Epidermal melanocyte (primary cell): Measurements from ENCODE around the gene CEP162.
"Not testable (repeated sequence)": the region's sequence is repeated elsewhere in the genome, so short reads cannot be mapped to it uniquely, and the experiment has no call there.

Source experiments
- DNase-seq: peaks from one replicate; pipeline ENCODE4 v3.0.0; 2011; ENCODE audit warnings: low spot score; ENCODE audit not compliant: insufficient read length

Gene CEP162, protein sequence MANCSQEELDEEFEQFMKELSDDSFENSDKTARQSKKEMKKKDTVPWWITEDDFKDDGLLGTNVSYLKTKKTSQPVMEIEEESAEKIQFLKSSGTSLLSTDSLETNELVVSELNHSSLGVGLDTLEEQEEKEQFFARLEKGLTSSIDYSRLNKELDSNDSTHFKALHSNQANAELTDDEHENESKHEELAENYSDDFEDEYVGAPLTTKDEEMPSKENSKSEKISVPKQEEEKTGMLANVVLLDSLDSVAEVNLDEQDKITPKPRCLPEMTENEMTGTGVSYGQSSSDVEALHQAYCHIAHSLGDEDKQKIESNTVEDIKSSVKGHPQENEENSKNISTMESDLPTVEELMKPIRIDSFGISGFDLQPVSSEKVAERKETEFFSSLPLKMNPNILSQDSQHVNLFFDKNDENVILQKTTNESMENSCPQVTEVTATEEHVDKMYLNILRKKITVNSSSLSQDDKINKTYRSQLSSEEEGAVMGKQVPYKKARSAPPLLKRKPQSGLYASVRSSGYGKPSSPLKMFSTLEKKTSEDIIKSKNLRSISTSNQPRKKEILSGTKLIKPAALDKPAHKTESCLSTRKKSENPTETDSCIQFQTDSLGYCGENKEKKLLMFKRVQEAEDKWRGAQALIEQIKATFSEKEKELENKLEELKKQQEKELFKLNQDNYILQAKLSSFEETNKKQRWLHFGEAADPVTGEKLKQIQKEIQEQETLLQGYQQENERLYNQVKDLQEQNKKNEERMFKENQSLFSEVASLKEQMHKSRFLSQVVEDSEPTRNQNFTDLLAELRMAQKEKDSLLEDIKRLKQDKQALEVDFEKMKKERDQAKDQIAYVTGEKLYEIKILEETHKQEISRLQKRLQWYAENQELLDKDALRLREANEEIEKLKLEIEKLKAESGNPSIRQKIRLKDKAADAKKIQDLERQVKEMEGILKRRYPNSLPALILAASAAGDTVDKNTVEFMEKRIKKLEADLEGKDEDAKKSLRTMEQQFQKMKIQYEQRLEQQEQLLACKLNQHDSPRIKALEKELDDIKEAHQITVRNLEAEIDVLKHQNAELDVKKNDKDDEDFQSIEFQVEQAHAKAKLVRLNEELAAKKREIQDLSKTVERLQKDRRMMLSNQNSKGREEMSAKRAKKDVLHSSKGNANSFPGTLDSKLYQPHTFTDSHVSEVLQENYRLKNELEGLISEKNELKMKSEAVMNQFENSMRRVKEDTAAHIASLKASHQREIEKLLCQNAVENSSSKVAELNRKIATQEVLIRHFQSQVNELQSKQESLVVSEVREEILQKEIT (N-terminal part only)

DNA sequence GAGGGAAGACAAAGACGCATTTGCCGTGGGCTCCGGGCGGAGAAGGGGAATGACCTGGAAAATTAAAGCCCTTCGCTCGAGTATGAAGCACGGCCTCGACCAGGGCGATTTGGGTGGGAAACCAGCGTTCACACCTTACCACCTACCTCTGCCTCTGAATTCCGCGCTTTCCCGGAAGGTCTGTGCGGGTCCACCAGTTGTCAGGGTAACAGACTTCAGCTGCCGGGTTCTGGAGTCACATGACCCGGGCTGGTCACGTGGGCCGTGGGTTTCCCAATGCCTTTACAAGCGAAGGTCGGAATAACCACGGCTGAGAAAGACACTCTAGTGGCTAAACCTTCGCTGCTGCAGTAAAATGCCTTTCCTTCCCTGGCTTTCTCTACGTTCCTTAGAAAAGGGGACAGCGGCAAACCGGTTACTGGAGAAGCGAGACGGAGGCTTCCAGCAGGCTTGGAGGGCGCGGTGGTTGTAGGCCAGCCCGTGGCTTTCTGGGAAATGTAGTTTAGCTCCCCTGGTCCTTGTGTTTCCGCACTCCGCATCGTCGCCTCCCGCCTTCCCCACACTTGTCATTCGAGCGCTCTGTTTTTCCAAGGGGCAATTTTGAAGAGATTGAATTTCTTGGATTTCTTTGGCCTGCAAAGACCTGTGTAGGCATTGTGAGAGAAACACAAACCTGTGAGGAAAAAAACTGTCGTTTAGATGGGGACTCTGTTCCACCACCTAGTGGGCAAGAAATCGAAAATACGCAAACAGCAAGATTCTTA, at the start of gene CEP162:
CEP162 (minus strand) TSS at position 210 of the 764 bp plus-strand sequence. CDS start 1,250 bp downstream, outside the sequence.
- DNase-seq: no peak

DNA sequence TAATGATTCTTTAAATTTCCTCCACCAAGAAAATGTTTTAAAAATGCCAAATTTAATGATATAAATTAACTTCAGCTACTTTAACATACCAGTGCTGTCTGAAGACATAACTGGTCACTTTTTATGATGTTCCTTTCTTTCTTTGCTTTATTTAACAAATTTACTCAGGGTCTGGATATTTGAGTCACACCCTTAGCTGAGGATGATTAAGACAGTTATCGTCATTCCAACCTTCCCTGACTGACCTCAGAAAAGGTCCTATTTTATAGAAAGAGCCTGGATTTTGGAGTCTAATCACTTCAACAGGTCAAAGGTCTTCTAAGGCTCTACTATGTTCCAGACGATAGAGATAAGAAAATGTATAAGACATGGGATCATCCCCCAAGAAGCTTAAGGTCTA, 47.4 kb upstream of the CEP162 start:
- no peak for DNase-seq

DNA sequence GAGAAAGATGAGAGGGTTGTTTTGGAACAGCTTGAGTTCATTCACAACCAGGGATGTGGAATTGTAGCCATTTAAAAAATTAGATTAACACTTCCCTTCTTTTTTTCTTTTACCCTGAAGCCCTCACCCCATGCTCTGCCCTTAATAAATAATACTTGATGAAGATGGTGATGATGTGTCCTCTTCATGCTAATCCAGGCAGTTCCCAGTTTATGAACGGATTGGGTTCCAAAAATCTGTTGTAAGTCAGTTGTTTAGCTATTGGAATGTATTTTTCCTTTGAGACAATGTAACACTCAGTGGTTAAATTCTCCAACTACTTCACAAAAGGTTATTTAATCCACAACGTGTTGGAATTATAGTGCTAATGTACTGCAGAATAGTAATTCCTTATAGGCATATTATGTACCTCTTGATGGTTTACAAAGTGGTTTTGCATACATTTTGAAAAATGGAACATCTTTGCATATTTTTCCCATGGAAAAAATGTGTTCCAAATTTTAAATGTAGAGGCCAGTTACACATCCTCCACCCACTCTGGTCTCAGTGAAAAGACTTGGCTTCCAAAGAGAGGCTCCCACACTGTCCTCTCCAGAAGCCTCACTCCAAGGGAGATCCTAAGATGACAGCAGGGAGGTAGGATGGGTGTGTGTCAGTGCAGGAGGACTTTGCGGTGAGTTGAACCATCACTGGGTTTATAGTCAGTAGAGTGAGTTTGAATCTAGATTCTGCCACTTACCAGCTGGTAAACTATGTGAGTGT, 45.8 kb upstream of the CEP162 start:
- no peak for DNase-seq

DNA sequence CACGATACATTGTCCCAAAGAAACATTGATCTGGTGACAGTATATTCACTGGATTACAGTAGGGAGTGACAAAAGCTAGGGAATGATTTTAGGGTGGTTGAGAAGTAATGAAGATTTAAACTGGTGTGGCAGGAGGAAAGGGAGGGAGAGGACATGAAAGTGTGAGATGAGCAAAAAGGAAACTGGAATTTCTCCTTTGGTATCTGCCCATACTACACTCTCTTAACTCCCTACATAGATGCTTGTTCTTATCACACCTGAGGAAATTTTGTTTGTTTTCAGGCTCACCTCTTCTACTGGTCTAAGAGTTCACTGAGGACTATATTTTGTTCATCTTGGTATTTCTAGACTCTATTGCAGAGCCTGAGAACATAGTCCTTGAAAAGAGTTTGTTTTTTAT, 44.9 kb upstream of the CEP162 start:
- no peak for DNase-seq

DNA sequence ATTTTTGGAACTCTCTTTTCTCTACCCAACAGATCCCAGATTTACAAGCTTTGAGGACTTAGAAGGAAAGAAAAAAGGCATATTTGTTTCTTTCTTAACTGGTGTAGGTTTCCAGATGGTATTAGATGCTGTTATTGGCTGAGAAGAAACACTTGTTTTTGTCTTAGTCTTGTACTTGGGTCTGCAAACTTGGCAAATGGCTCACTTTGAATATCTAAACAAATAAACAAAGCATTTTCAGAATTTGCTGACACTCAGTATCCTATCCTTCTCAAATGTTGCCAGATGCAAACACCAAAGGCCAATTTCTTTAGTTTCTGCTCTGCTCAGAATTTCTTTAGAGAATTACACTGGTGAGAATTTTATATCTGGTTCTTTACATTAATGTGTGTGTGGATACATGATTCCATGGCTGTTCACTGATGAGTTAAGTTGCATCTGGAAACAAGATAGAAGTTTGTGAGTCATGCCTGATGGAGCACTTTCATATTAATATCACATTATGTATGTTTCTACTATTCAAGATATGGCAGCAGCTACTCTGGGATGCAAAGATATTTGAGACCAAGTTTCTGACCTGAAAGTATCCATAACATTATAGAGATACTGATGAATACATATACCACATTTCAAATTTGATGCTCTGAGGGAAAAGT, 43.7 kb upstream of the CEP162 start:
- no peak for DNase-seq

DNA sequence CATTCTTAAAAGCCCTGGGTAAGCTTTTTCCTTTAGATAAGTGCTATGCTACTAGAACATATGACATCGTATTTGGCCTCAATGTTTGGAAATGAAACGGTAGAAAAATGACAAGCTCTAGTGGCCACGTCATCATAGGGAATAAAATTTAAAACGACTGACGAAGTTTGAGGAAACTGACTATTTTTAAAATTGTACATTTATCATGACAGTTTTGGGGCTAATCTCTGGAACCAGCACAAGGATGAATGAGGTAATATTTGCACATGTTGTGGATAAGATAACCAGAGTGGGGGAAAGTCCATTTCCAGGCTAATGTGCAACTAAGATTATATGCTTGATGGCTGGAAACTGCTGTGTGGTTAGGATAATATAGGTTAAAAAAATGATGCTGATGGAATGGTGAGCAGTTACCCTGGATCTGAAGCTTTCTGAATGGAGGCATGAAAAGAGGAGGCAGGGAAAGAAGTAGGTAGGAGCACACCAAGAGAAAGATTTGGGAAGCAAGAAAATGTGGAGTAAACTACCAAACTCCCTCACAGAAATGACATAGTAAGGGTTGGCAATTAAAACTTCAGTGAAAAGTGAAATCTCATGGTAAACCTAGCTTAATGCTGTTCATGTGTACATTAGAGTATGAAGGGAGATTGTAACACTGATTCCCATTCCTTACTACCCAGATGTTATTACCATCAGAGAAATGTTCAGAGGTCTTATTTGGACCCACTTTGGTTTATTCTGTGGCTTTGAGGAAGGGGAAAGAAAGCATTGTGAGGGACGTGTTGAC, 42.7 kb upstream of the CEP162 start:
- no peak for DNase-seq

DNA sequence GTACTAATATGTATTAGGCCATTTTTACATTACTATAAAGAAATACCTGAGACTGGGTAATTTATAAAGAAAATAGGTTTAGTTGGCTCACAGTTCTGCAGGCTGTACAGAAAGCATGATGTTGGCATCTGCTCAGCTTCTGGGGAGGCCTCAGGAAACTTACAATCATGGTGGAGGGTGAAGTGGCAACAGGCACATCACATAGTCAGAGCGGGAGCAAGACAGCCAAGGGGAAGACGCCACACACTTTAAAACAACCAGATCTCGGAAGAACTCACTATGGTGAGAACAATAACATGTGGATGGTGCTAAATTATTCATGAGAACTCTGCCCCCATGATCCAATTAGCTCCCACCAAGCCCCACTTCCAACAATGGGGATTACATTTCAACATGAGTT, 41.3 kb upstream of the CEP162 start:
- no peak for DNase-seq

DNA sequence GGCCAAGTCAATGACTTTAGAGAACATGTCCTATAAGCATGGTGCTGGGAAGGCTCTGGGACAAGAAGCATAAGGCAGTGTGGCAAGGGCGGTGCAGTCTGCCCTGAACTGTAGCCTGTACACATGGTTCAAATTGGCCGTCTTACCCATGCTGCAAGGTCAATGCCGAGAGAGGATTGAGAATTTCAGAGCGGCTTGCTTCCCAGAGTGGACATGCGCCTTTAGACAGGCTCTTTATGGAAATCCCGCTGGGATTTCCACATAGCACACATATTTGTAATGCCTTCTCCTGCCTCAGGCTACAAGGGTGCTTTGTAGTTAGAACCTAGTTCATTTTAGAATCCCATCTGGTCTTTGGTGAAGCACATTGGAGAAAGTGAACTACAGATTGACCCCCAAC, 36.1 kb upstream of the CEP162 start:
- DNase-seq: no peak

DNA sequence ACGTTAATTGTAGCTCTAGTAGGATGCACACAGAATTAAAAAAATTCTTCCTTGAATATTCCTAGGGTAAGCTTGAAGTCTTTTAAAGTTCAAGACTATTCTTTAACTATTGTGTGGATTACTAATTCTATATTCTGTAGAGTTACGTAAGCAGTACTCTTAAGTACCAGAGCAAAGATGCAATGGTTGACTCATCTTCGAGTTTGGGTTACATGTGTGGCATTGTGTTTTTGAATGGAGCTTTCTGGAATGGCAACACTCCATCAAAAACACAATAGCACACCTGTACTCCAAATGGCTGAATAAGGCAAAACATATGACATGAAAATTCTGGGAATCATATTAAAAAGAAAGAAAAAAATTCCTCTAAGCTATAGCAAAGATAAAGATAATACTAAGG, 33.5 kb upstream of the CEP162 start:
- DNase-seq: no peak

DNA sequence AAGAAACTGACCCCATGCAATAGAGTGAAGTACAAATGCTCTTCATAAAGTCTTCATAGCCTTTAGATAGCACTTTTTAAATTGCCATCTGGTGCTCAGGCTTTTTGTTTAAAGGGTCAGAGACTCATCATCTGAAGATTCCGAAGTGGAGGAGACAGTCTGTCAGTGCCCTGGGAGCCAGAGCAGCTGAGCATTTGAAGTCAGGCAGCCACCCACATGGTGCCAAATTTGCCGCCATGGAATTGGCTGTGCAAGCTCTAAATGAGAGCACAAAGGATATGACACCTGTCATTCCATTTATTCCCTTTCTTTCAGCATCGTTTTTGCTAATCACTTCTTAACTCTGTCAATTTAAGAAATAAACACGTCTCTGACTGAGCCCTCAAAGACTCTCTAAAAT, 32.8 kb upstream of the CEP162 start:
- no peak for DNase-seq

DNA sequence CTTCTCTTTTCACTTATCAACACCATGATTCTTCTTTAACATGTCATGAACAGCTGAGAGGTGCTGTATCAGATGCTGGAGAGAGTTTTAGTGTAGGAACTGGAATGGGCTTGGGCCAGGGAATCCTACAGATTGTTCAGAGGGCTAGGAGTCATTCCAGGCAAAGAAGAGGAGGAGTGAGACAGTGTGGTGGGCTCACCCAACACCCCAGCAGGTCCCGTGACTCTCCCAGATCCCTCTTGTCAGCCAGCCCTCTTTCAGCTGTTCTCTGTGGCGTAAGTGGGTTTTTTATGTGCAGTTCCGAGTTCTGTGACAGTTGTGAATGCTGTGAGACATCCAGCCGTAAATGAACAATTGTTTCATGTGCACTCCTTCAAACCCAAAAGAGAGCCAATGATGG, 31.4 kb upstream of the CEP162 start:
- DNase-seq: no peak

DNA sequence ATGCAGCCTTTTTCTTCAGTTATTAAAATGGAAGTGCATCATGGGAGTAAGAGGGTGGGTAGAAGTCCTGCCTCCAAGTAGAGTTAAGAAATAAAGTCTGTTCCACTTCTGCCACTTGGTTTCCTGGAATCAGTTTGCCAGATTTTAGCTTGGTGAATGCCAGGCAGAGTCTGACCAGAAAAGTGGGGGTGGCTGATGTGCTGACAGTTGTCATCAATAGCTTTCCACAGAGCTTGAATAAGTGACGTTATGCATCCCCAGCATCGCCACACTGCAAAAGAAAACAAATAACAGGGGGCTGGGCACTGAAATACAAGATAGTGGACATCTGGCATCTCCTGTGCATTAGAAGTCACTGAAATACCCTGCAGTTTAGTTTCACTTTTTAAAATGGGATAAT, 30.8 kb upstream of the CEP162 start:
- no peak for DNase-seq

DNA sequence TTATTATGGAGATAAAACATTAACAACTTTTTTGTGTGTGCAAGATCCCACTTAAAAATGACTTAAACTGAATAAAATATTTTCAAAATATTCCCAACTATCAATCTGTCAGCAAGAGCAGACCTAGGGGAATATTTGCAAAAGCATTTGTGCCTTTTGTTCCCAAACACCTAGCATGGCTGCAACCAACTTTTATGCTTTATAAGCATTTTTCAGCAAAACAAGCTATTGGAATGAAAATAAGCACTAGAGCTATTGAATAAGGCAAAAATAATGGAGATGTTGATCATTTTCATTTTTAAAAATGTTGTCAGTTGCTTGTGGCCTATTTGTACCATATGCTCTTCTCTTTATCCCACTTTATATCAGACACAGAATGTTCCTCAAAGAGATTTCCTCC, 28.2 kb upstream of the CEP162 start:
- no peak for DNase-seq

DNA sequence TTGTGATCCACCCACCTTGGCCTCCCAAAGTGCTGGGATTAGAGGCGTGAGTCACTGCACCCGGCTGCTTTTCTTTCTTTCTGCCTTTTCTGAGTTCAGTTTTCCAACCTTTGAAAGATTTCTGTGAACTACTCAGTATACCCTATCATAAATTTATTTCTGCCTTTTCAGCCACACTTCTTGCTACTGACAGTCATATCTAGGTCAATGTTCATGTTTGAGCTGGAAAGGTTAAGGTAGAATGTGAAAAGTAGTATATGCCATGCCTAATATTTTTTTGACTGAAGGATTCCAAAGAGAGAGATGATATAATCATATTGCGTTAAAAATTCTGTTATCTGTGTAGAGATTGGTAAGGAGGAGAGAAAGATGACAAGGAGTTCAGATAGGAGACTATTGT, 25.9 kb upstream of the CEP162 start:
- DNase-seq: no peak

DNA sequence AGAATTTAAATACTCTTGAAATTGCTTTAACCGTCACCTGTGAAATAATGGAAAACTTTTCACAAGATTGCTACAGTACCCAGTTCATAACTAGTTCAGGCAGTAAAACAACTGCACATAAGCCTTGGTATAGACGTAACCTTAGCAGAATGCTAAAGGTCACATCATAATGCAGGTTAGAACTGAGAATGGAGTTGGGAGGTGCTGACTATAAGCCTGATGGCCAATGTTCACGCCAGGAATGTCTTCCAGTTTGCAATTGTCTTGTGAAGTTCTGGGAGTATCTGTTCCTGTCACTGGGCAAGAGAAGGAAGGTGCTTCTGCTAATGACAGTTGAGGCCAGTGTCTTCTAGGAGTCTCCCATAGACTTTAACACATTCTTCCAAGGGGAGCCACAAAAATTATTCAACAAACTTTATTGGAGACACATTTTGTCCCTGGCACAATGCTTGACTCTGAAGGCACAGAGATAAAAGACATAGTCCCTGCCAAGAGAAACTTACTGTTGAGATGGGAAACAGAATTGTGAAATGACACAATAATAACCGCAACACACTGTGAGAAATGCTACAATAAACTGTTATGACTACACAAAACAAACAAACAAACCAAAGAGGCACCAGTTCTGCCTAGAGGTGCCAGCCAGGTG, 24.6 kb upstream of the CEP162 start:
- DNase-seq: no peak

DNA sequence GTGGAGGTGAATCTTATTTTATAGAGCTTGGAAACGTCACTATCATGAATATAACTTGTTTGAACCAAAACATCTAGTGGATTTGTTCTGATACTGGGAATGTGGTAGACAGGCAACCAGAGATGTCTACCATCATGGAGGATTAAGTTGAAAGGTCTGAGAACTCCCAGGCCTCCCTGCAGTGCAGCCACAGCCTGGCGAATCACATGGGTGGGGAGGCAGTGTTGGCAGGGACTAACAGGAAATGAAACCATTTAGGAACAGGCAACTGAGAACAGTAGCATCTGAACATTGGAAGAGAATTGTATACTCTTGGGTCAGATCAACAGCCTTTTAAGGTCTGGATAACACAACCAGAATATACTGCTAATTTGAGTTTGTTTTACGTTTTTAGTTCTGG, 22.3 kb upstream of the CEP162 start:
- DNase-seq: no peak

DNA sequence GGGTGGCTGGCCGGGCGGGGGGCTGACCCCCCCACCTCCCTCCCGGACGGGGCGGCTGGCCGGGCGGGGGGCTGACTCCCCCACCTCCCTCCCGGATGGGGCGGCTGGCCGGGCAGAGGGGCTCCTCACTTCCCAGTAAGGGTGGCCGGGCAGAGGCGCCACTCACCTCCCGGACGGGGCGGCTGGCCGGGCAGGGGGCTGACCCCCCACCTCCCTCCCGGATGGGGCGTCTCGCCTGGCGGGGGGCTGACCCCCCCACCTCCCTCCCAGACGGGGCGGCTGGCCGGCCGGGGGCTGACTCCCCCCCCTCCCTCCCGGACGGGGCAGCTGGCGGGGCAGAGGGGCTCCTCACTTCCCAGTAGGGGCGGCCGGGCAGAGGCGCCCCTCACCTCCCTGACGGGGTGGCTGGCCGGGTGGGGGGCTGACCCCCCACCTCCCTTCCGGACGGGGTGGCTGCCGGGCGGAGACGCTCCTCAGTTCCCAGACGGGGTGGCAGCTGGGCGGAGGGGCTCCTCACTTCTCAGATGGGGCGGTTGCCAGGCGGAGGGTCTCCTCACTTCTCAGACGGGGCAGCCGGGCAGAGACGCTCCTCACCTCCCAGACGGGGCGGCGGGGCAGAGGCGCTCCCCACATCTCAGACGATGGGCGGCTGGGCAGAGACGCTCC, 17.1 kb upstream of the CEP162 start:
- DNase-seq: not testable (repeated sequence)

DNA sequence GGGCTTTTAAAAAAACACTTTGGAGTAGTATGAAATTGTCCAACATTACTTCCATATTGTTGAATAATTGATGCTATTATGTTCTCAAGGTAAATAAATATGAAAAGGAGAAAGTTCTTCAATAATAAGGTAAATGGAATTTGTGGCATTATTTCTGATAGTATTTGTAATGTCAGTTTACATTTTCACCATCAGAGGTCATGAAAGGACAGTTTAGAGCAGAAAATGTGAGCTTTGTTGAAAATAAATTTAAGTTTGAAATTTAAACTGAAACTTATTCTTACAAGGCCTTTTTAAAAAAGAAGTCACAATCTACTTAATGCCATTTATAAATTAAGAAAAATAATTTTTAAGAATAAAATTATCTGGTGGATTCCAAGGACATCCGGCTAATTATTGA, 15.8 kb upstream of the CEP162 start:
- DNase-seq: no peak
